Gastroesophageal sphincter (tissue), 3 donors: ENCODE results near the gene SPOCK3.

ENCODE experiments used
- CTCF ChIP-seq, 4 experiments: fragments of 200-600 bp in 2 of 4; fragments of 450-650 bp in 2 of 4; sonication (generic) in 1 of 4; IDR thresholded peaks; one replicate each; pipeline ENCODE4 v1.5.1; 2017 to 2019; ENCODE audit warnings: antibody characterized with exemption in 4 of 4, mild to moderate bottlenecking in 2 of 4, moderate library complexity in 2 of 4
- EP300 ChIP-seq: sonication (generic); formaldehyde crosslinking; IDR thresholded peaks from one replicate; pipeline ENCODE4 v1.6.1; 2017; ENCODE audit warnings: antibody characterized with exemption, mild to moderate bottlenecking
- POLR2A ChIP-seq, 2 donors: fragments of 450-650 bp; IDR thresholded peaks; one replicate each; pipeline ENCODE4 v1.6.1; 2017; ENCODE audit warnings: antibody characterized with exemption in 2 of 2, mild to moderate bottlenecking in 2 of 2, moderate library complexity in 1 of 2

GRCh38 chr4:166862032-166862431, 372.3 kb downstream of the SPOCK3 start:
- no peak for TF ChIP-seq CTCF (IDR thresholded peaks at IDR 0.05)
- no peak for TF ChIP-seq POLR2A (IDR thresholded peaks at IDR 0.05)
- TF ChIP-seq EP300, result no peak
